GM23338 (cell line): Measurements from ENCODE around the gene CADPS.

Experiments used
- EZH2 ChIP-seq: fragments of 200-600 bp; sonication (generic); IDR thresholded peaks from one replicate; pipeline ENCODE4 v1.8.0; 2017; ENCODE audit warnings: antibody characterized with exemption, mild to moderate bottlenecking, low read depth; ENCODE audit not compliant: unreplicated experiment
- EZH2phosphoT487 ChIP-seq: fragments of 200-600 bp; sonication (generic); IDR thresholded peaks from one replicate; pipeline ENCODE4 v1.8.1; 2018; ENCODE audit warnings: antibody characterized with exemption; ENCODE audit not compliant: unreplicated experiment
- REST ChIP-seq: IDR thresholded peaks from one replicate; pipeline ENCODE4 v1.6.1; 2018; ENCODE audit warnings: antibody characterized with exemption; ENCODE audit not compliant: unreplicated experiment
- TF ChIP-seq, protein P1 (sequence below), 2 experiments: fragments of 200-600 bp in 1 of 2; sonication (generic) in 1 of 2; conservative IDR thresholded peaks; 2 replicates each; pipeline versions ENCODE4 v1.5.1 to v1.6.1; 2016 to 2017; ENCODE audit warnings: antibody characterized with exemption in 2 of 2, low read depth in 2 of 2, mild to moderate bottlenecking in 2 of 2, moderate library complexity in 1 of 2

DNA sequence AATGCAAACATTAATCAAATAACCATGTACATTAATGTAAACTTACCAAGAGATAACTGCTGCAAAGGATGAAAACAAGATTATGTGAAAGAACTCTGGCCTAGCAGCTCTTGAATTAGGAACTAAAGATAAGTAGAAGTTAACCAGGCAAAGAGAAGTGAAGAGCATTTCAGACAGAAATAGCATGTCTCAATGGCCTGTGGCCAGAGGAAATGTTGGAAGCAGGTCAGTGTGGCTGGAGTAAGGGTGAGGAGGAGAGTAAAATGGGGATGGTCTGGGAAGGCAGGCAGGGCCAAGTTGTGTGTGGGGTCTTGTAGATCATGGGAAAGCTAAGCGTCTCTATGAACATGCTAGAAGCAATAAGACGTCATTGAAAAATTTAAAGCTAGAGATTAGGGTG is 192.4 kb downstream of the CADPS start:
- TF ChIP-seq, protein P1, sequence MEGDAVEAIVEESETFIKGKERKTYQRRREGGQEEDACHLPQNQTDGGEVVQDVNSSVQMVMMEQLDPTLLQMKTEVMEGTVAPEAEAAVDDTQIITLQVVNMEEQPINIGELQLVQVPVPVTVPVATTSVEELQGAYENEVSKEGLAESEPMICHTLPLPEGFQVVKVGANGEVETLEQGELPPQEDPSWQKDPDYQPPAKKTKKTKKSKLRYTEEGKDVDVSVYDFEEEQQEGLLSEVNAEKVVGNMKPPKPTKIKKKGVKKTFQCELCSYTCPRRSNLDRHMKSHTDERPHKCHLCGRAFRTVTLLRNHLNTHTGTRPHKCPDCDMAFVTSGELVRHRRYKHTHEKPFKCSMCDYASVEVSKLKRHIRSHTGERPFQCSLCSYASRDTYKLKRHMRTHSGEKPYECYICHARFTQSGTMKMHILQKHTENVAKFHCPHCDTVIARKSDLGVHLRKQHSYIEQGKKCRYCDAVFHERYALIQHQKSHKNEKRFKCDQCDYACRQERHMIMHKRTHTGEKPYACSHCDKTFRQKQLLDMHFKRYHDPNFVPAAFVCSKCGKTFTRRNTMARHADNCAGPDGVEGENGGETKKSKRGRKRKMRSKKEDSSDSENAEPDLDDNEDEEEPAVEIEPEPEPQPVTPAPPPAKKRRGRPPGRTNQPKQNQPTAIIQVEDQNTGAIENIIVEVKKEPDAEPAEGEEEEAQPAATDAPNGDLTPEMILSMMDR (conservative IDR thresholded peaks at IDR 0.05; ENCODE audit: low read depth in 2 of 2), result no peak
- TF ChIP-seq REST (no peak), EZH2phosphoT487 (no peak), EZH2 (no peak)
